Activated naive CD4-positive, alpha-beta T cell treated with anti-CD3 and anti-CD28 coated beads, Interleukin-2, amount 50 U/mL, for 24 hours (primary cell): ENCODE results near the gene KCNN3.
A peak's percentile ranks its signal among the peaks of the same experiment; 100 is the strongest.

Source experiments
- H3K27ac Mint-ChIP-seq: one replicate; pipeline ENCODE4 v1.8.0; 2021; ENCODE audit warnings: mild to moderate bottlenecking, mixed read lengths
- H3K27me3 Mint-ChIP-seq: one replicate; pipeline ENCODE4 v1.8.0; 2021; ENCODE audit warnings: mixed read lengths
- H3K36me3 Mint-ChIP-seq: one replicate; pipeline ENCODE4 v1.8.0; 2021; ENCODE audit warnings: mixed read lengths
- H3K4me1 Mint-ChIP-seq: one replicate; pipeline ENCODE4 v1.8.0; 2021; ENCODE audit warnings: mixed read lengths
- H3K4me3 Mint-ChIP-seq: one replicate; pipeline ENCODE4 v1.8.0; 2021; ENCODE audit warnings: mild to moderate bottlenecking, mixed read lengths
- H3K9me3 Mint-ChIP-seq: one replicate; pipeline ENCODE4 v1.8.0; 2021; ENCODE audit warnings: mixed read lengths

KCNN3 gene

DNA sequence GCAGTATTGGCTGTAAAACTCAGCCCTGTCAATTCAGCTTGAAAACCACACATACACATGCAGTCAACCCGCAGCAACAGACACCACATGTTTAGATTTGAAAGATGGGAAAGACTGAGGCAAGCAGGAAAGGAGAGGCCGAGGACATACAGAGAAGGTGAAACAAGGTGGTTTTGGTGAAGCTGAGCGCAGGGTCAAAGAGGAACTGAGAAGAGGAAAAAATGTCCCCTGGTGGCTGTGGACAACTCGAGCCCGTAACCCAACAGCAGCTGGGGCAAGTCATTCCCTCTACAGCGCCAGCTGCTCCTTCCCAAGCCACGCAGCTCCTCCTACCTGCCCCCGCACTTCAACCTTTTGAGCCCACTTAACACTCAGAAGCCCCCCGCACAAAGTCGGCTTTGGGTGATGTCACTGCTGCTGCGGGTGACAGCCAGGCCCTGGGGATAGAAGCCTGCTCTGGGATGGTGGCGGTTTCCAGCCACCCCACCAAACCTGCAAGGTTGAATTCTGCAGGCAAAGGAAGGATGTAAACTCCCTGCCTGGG is 63.0 kb downstream of the KCNN3 start:
- no peak overlapping the region for H3K4me3 Mint-ChIP-seq
- H3K36me3 Mint-ChIP-seq, result no peaks in the 10 kb centered on the region
- H3K27me3 Mint-ChIP-seq, result no peaks in the 10 kb centered on the region
- peaks cover 10% of the 10 kb centered on the region for H3K4me1 Mint-ChIP-seq
- no peak overlapping the region for H3K27ac Mint-ChIP-seq
- H3K9me3 Mint-ChIP-seq, result no peaks in the 10 kb centered on the region

GRCh38 chr1:154806333-154806732 is 63.7 kb downstream of the KCNN3 start:
- Mint-ChIP-seq H3K27ac (no peak overlapping the region), H3K27me3 (no peaks in the 10 kb centered on the region), H3K4me3 (no peak overlapping the region), H3K4me1 (peaks cover 10% of the 10 kb centered on the region), H3K9me3 (no peaks in the 10 kb centered on the region), H3K36me3 (no peaks in the 10 kb centered on the region)

DNA sequence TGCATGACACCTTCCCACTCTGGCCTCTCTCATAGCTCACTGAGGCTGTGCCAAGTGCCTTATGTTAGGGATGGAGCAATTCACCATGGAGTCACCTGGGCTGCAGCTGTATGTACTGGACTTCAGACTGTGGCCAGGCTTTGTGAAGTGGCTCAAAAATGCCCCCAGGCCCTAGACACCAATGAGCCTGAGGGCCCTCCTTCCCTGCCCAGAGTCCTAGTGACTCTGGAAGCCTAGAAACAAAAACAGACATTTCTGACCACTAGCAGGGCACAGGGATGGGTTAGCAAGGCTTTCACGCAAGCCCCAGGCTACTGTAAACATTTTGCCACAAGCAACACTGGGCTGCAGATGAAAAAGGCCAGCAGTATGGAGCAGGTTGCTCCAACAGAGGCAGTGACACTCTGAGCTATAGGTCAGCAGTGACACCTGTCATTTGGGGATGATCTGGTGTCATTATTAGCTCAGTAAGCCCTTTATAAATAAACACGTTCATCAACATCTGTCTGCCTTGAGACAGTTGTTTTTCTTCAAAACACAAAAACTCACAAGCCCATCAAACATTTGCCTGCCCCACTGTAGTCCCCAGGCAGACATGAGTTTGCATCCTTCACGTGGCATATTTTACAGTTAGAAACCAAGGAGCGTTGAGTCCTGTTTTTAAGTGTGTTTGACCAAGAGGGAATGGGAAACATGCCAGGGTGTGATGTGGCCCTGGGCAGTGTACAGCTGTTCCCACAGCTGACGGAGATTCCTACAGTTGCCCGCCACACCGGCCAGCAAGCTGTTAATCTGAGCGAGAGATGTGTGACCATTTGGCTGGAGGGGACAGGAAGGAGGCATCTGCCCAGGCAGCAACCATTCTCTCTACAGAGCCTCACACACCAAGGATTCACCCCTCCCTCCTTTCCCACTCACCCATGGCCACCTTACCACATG is 66.8 kb downstream of the KCNN3 start:
- H3K4me3 Mint-ChIP-seq, result no peak overlapping the region
- no peaks in the 10 kb centered on the region for H3K36me3 Mint-ChIP-seq
- H3K4me1 Mint-ChIP-seq, result no peaks in the 10 kb centered on the region
- H3K27ac Mint-ChIP-seq, result no peak overlapping the region
- no peaks in the 10 kb centered on the region for H3K27me3 Mint-ChIP-seq
- H3K9me3 Mint-ChIP-seq, result no peaks in the 10 kb centered on the region

- Mint-ChIP-seq H3K27me3 (no peaks in the 10 kb centered on the region), H3K27ac (no peak overlapping the region), H3K36me3 (no peaks in the 10 kb centered on the region), H3K4me3 (no peak overlapping the region), H3K9me3 (no peaks in the 10 kb centered on the region), H3K4me1 (no peaks in the 10 kb centered on the region)
Measured at GRCh38 chr1:154802336-154802969, 67.6 kb downstream of the KCNN3 start.

DNA sequence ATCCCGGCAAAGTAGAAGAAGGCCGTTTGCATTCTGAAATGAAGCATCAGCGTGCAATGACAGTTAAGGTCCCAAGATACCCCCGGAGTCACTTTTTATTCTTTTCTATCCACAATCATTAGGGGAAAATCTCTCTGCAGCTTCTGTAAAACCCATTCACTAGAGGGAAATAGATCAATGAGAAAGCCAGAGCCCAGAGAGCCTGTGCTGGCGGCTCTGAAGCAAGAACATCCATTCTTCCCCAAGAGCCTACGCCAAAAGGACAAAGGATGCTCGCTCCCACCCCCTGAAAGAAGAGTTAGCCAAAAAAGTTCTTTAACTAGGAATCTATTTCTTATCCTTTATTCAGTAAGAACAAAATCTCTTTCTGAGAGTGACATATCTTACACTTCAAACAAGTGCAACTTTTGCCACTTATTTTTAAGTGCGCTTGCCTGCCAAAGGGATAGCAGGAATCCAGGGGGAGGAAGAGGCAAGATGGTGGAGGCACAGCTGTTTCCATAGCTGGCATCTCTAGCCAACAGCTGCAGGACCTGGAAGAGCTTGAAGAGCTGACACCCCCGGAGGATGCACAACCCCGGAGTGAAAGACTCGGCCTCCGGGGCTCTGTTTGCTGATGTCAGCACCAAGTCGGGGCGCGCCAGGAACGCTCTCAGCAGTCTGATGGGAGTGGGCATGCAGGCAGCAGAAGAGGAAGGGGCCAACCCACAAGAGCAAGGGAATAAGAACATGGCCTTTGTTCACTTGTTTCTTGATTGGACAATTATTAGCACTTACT is 68.7 kb downstream of the KCNN3 start:
- Mint-ChIP-seq H3K4me3 (no peak overlapping the region), H3K9me3 (no peaks in the 10 kb centered on the region), H3K27me3 (no peaks in the 10 kb centered on the region), H3K36me3 (no peaks in the 10 kb centered on the region), H3K27ac (no peak overlapping the region), H3K4me1 (no peaks in the 10 kb centered on the region)

- Mint-ChIP-seq H3K36me3 (no peaks in the 10 kb centered on the region), H3K27ac (no peak overlapping the region), H3K4me1 (no peaks in the 10 kb centered on the region), H3K9me3 (no peaks in the 10 kb centered on the region), H3K4me3 (no peak overlapping the region), H3K27me3 (no peaks in the 10 kb centered on the region)
Measured at GRCh38 chr1:154799188-154799587, 70.9 kb downstream of the KCNN3 start.

DNA sequence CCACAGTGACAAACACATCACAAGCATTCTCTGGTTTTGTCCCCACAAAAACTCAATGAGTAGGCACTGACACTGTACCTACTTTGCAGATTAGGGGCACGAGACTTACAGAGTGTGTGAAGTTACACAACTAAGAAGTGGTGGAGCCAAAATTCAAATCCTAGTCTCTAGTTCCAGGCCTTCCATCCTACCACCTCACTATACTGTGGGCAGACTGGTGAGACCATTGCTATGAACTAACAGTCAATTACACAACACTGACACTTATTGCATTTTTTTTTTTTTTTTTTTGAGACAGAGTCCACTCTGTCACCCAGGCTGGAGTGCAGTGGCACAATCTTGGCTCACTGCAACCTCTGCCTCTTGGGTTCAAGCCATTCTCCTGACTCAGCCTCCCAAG is 71.4 kb downstream of the KCNN3 start:
- H3K9me3 Mint-ChIP-seq, result no peaks in the 10 kb centered on the region
- H3K27ac Mint-ChIP-seq, result no peak overlapping the region
- H3K4me3 Mint-ChIP-seq, result no peak overlapping the region
- H3K4me1 Mint-ChIP-seq, result no peaks in the 10 kb centered on the region
- no peaks in the 10 kb centered on the region for H3K27me3 Mint-ChIP-seq
- no peaks in the 10 kb centered on the region for H3K36me3 Mint-ChIP-seq

GRCh38 chr1:154797175-154797574 is 72.9 kb downstream of the KCNN3 start:
- H3K27me3 Mint-ChIP-seq, result no peaks in the 10 kb centered on the region

GRCh38 chr1:154796303-154796892 is 73.7 kb downstream of the KCNN3 start:
- Mint-ChIP-seq H3K27me3 (no peaks in the 10 kb centered on the region), H3K36me3 (no peaks in the 10 kb centered on the region), H3K27ac (no peak overlapping the region), H3K9me3 (no peaks in the 10 kb centered on the region), H3K4me1 (peaks cover 16% of the 10 kb centered on the region), H3K4me3 (no peak overlapping the region)

More at GRCh38 chr1:154797175-154797574, 72.9 kb downstream of the KCNN3 start:
- Mint-ChIP-seq H3K4me1 (peaks cover 8% of the 10 kb centered on the region), H3K4me3 (no peak overlapping the region), H3K27ac (no peak overlapping the region), H3K36me3 (no peaks in the 10 kb centered on the region), H3K9me3 (no peaks in the 10 kb centered on the region)

DNA sequence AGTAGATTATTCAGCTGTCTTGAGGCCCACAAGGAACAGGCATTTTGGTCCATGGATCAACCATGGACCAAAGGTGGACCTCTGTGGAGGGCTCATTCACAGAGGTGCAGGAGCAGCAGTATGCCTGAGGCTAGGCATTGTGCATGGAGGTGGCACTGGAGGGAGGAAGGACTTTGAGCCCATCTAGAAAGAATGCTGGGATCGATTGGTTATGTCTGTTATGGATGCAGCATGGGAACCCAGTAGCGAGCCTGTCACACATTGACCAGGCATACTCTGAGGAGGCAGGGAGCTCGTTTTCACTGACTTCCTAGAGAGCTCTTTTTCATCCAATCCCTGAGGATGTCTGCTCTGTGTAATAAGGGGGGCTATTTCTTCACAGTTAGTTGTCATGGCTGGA is 75.5 kb downstream of the KCNN3 start:
- Mint-ChIP-seq H3K4me1 (peaks cover 27% of the 10 kb centered on the region), H3K27ac (peak overlapping the region; percentile 20), H3K36me3 (no peaks in the 10 kb centered on the region), H3K9me3 (no peaks in the 10 kb centered on the region), H3K27me3 (no peaks in the 10 kb centered on the region), H3K4me3 (no peak overlapping the region)

- Mint-ChIP-seq H3K36me3 (no peaks in the 10 kb centered on the region), H3K27ac (no peak overlapping the region), H3K4me1 (peaks cover 27% of the 10 kb centered on the region)
Measured at GRCh38 chr1:154793685-154794084, 76.4 kb downstream of the KCNN3 start.

DNA sequence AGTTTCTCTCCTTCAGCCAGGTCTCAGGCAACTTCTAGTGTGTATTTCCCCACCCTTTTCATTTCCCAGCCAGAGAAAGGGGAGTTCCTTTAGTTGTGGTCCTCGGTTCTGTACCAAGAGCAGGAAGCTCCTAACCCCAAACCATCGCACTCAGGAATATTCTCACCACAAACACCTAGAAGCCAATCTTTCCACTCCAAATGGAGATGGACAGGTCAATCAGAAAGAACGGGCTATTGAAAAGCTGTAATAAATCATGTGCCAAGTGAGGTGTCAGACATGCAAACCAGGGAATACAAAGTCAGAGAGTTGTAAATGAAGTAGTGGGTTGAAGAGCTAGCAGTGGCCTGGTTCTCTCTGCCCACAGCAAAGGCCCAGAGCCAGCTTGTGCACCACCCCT is 77.2 kb downstream of the KCNN3 start:
- Mint-ChIP-seq H3K4me3 (no peak overlapping the region), H3K27ac (no peak overlapping the region), H3K4me1 (peaks cover 27% of the 10 kb centered on the region), H3K9me3 (no peaks in the 10 kb centered on the region), H3K36me3 (no peaks in the 10 kb centered on the region), H3K27me3 (no peaks in the 10 kb centered on the region)

More at GRCh38 chr1:154793685-154794084, 76.4 kb downstream of the KCNN3 start:
- Mint-ChIP-seq H3K9me3 (no peaks in the 10 kb centered on the region), H3K4me3 (no peak overlapping the region), H3K27me3 (no peaks in the 10 kb centered on the region)

GRCh38 chr1:154791292-154792166 is 78.6 kb downstream of the KCNN3 start:
- peaks cover 28% of the 10 kb centered on the region for H3K4me1 Mint-ChIP-seq
- H3K4me3 Mint-ChIP-seq, result peak overlapping the region; percentile 80

DNA sequence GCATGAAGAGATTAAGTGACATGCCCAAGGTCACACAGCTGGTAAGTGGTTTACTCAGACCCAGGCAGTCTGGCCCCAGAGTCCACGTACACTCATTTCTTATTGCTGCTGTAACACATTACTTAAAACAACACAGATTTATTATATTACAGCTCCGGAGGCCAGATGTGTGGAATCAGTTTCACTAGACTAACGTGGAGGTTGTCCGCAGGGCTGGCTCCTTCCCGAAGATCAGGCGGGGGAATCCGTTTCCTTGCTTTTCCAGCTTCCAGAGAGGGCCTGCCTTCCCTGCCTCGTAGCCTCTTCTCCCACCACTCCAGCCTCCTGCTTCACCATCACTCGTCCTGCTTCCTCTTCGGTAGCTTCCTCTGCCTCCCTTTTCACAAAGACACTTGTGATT is 81.2 kb downstream of the KCNN3 start:
- Mint-ChIP-seq H3K4me1 (peaks cover 52% of the 10 kb centered on the region), H3K27me3 (no peaks in the 10 kb centered on the region), H3K27ac (no peak overlapping the region), H3K9me3 (no peaks in the 10 kb centered on the region), H3K4me3 (no peak overlapping the region), H3K36me3 (no peaks in the 10 kb centered on the region)

More at GRCh38 chr1:154791292-154792166, 78.6 kb downstream of the KCNN3 start:
- Mint-ChIP-seq H3K27ac (peak overlapping the region; percentile 89), H3K9me3 (no peaks in the 10 kb centered on the region), H3K27me3 (no peaks in the 10 kb centered on the region), H3K36me3 (no peaks in the 10 kb centered on the region)
